ENCODE results near the gene RASSF1.
A peak's percentile ranks its signal among the peaks of the same experiment; 100 is the strongest.

Gene RASSF1

GRCh38 chr3:50355829-50356552 lies 15.4 kb upstream of the RASSF1 start:
- no peak for ATAC-seq
- Mint-ChIP-seq H3K27ac (peak overlapping the region; percentile 71), H3K4me3 (peak overlapping the region; percentile 96), H3K36me3 (peaks cover 68% of the 10 kb centered on the region), H3K4me1 (peaks cover 69% of the 10 kb centered on the region), H3K9me3 (no peaks in the 10 kb centered on the region)
- no peak for DNase-seq (ENCODE audit: low spot score in 2 of 2)

DNA sequence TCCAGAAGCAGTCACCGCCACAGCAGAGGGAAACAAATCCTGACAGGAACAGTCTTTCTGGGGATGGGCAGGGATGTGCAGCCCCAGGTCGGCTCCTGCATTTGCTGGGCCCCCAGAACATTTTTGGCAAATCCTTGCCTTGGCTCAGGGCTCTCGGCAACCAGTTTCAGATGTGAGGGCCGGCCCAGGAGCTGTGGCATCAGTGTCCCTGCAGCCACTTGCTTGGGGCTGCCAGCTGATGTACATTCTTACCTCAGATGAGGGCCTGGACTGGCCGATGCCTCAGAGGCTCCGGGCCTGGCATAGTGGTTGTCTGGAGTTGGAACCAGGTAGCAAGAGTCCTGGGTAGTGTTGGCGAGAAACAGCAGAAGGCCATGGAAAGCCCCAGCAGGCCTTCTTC lies 14.2 kb upstream of the RASSF1 start:
- ATAC-seq (no peak), DNase-seq (ENCODE audit: low spot score in 2 of 2) (no peak)
- H3K4me1 Mint-ChIP-seq, result peaks cover 74% of the 10 kb centered on the region
- no peak overlapping the region for H3K4me3 Mint-ChIP-seq
- H3K27ac Mint-ChIP-seq, result peak overlapping the region; percentile 71
- peaks cover 80% of the 10 kb centered on the region for H3K36me3 Mint-ChIP-seq
- H3K9me3 Mint-ChIP-seq, result no peaks in the 10 kb centered on the region

DNA sequence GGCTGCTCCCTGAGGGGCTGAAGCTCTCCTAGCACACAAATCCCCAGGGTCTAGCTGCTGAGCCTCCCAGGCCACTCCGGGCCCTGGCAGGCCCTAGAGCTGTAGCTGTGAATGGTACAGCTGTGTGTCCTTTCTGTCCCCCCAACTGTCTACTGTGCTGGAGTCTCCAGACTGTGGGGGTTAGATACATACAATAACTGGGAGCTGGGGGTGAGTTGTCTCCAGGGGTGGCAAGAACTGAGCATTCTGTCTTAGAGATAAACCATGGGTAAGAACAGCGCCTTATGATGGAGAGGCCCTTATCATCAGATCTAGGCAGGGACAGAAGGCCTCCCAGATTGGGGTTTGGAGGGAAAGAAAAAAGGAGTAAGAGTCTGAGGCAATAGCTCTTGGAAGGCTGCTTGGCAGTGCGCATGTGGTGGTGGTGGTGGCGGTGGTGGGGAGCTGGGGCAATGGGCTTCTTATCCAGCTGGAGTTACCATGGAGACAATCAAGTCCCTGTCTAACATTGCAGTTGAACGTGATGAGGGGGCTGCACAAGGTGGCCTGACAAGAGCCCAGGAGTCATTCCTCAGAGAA lies 13.6 kb upstream of the RASSF1 start:
- H3K9me3 Mint-ChIP-seq, result no peaks in the 10 kb centered on the region
- peak overlapping the region; percentile 2 for H3K27ac Mint-ChIP-seq
- peaks cover 73% of the 10 kb centered on the region for H3K4me1 Mint-ChIP-seq
- H3K36me3 Mint-ChIP-seq, result peaks cover 81% of the 10 kb centered on the region
- no peak overlapping the region for H3K4me3 Mint-ChIP-seq
- ATAC-seq (no peak), DNase-seq (ENCODE audit: low spot score in 2 of 2) (no peak)

DNA sequence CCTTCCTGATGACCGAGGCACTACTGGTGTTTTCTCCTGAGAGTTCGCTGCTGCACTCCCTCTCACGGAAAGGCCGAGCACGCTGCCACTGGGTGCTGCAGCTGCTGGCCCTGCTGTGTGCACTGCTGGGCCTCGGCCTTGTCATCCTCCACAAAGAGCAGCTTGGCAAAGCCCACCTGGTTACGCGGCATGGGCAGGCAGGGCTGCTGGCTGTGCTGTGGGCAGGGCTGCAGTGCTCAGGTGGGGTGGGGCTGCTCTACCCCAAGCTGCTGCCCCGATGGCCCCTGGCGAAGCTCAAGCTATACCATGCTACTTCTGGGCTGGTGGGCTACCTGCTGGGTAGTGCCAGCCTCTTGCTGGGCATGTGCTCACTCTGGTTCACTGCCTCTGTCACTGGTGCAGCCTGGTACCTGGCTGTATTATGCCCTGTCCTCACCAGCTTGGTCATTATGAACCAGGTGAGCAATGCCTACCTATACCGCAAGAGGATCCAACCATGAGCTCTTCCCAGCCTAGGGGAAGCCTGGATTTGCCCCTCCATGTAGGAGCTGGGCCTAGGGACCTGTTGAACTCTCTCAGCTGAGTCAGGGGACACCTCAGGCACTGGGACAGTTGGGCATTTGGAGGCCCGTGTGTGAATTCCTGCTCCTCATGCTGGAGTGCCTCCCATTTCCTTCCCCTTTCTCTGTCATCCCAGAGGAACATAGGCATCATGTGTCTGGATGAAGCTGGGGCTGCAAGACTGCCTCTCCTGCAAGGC lies 12.8 kb upstream of the RASSF1 start:
- peak overlapping the region; percentile 58 for H3K27ac Mint-ChIP-seq
- H3K36me3 Mint-ChIP-seq, result peaks cover 83% of the 10 kb centered on the region
- DNase-seq (ENCODE audit: low spot score in 2 of 2), result no peak
- H3K9me3 Mint-ChIP-seq, result no peaks in the 10 kb centered on the region
- peaks cover 76% of the 10 kb centered on the region for H3K4me1 Mint-ChIP-seq
- no peak for ATAC-seq
- no peak overlapping the region for H3K4me3 Mint-ChIP-seq

GRCh38 chr3:50352781-50353180 lies 12.1 kb upstream of the RASSF1 start:
- DNase-seq (ENCODE audit: low spot score in 2 of 2), result no peak
- H3K9me3 Mint-ChIP-seq, result no peaks in the 10 kb centered on the region
- H3K27ac Mint-ChIP-seq, result peak overlapping the region; percentile 58
- peaks cover 83% of the 10 kb centered on the region for H3K36me3 Mint-ChIP-seq
- H3K4me3 Mint-ChIP-seq, result no peak overlapping the region
- ATAC-seq, result no peak
- H3K4me1 Mint-ChIP-seq, result peaks cover 76% of the 10 kb centered on the region

GRCh38 chr3:50351323-50351697 lies 10.7 kb upstream of the RASSF1 start:
- Mint-ChIP-seq H3K36me3 (peaks cover 87% of the 10 kb centered on the region), H3K27ac (peak overlapping the region; percentile 98), H3K4me1 (peaks cover 72% of the 10 kb centered on the region)

GRCh38 chr3:50350527-50351322 lies 10.1 kb upstream of the RASSF1 start, which contains the start of the genes CYB561D2 and NPRL2:
TSS of gene CYB561D2 (plus strand) at chr3:50350862. CDS start at chr3:50351434, 572 bp downstream.
TSS of gene NPRL2 (minus strand) at chr3:50350775. CDS start at chr3:50350652, 123 bp downstream.
- H3K36me3 Mint-ChIP-seq, result peaks cover 87% of the 10 kb centered on the region
- peak within 1 kb of the TSS; percentile 98 for H3K27ac Mint-ChIP-seq
- H3K4me1 Mint-ChIP-seq, result peaks cover 72% of the 10 kb centered on the region
- H3K4me3 Mint-ChIP-seq, result peak within 1 kb of the TSS; percentile 99
- H3K9me3 Mint-ChIP-seq, result no peaks in the 10 kb centered on the region
- ATAC-seq (peak; percentile 92), DNase-seq (ENCODE audit: low spot score in 2 of 2) (peak; percentile 95 to 99)

More at GRCh38 chr3:50351323-50351697, 10.7 kb upstream of the RASSF1 start:
- peak; percentile 22 for ATAC-seq
- peak overlapping the region; percentile 99 for H3K4me3 Mint-ChIP-seq
- no peaks in the 10 kb centered on the region for H3K9me3 Mint-ChIP-seq
- DNase-seq (ENCODE audit: low spot score in 2 of 2), result no peak

GRCh38 chr3:50350213-50350526 lies 9.5 kb upstream of the RASSF1 start:
- Mint-ChIP-seq H3K4me1 (peaks cover 72% of the 10 kb centered on the region), H3K36me3 (peaks cover 87% of the 10 kb centered on the region)

DNA sequence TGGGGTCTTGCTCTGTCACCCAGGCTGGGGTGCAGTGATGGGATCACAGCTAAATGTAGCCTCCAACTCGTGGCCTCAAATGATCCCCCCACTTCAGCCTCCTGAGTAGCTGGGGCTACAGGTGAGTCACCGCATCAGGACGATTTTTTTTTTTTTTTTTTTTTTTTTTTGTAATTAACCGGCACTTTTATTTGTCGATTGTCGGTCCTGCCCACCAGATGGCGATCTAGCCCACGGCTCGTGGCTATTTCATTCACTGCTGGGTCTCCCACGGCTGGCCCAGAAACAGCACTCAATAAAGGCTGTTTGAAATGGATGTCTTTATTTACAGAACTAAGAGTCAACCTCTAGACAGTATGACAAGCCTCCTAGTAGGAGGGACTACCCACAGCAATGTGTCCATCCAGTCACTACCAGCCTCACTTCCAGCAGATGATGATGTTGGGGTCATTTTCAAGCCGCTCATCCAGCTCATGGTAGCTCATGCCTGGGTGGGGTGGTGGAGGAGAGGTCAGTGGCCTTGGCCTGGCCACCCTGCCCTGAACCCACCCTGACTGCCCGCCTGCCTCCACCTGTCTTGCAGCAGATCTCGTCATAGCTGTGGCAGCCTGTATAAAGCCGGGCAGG lies 6.7 kb upstream of the RASSF1 start:
- Mint-ChIP-seq H3K27ac (no peak overlapping the region), H3K4me1 (peaks cover 81% of the 10 kb centered on the region), H3K9me3 (no peaks in the 10 kb centered on the region), H3K36me3 (peaks cover 59% of the 10 kb centered on the region), H3K4me3 (no peak overlapping the region)
- ATAC-seq (peak; percentile 5), DNase-seq (ENCODE audit: low spot score in 2 of 2) (peak; percentile 51 to 80)

More at GRCh38 chr3:50350213-50350526, 9.5 kb upstream of the RASSF1 start:
- DNase-seq (ENCODE audit: low spot score in 2 of 2) (no peak), ATAC-seq (no peak)
- no peaks in the 10 kb centered on the region for H3K9me3 Mint-ChIP-seq
- peak overlapping the region; percentile 98 for H3K27ac Mint-ChIP-seq
- peak overlapping the region; percentile 99 for H3K4me3 Mint-ChIP-seq

DNA sequence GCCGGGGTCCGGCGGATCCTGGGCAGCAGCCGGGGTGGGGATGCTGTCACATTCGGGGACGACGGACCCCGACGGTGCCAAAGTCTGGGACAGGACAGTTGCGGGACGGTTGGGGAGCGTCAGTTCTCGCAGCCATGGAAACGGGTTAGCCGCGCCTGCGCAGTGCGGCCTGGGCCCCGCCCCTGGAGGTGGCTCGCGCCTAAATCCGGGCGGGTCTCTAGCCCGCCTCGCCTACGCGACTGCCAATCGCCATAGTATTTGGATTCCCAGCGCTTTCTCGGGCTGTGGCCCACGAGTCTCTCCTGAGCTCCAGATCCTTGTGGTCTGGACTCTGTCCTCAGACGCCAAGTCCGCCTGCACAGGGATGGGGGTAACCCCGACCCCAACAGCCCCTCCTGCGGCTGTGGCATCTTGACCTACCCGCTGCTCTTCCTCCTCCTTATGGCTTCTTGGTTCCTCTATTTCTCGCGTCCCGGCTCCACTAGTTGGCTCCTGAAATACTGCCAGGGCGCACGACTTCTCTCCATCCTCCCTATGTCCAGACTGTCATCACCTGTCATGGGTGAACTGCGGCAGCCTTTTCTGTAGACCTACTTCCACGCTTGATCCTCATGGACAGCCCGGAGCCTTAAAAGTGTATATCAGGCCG lies 5.1 kb upstream of the RASSF1 start, which contains the start of gene ZMYND10:
Gene ZMYND10, minus strand, starts transcription at position 147 of the 649 bp plus-strand sequence. CDS start 153 bp downstream, outside the sequence.
- peaks cover 76% of the 10 kb centered on the region for H3K4me1 Mint-ChIP-seq

DNA sequence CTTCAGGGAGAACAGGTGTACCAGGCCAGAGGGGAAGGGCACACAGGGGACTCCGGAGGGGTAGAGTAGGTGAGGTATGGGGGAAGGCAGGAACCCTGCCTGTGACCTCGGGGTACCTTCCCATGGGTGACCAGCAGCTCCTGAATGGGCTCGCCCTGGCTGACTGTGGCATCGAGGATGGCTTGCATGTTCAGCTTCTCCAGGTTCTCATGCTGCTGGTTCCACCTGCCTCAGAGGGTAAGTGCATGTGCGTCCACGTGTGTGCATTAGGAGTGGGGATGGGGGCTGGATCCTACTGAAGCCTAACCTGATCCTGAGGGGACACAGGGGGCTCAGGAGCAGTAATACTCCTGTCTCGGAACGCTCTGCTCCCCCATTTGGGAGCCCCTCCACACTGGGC lies 4.4 kb upstream of the RASSF1 start:
- peaks cover 42% of the 10 kb centered on the region for H3K36me3 Mint-ChIP-seq
- no peak overlapping the region for H3K27ac Mint-ChIP-seq
- no peaks in the 10 kb centered on the region for H3K9me3 Mint-ChIP-seq
- H3K4me1 Mint-ChIP-seq, result peaks cover 70% of the 10 kb centered on the region
- peak overlapping the region; percentile 68 for H3K4me3 Mint-ChIP-seq
- ATAC-seq (no peak), DNase-seq (ENCODE audit: low spot score in 2 of 2) (peak in 1 of 2 donors; percentile 58)

More for the DNA sequence above, 5.1 kb upstream of the RASSF1 start, which contains the start of gene ZMYND10:
- Mint-ChIP-seq H3K27ac (no peak within 1 kb of the TSS), H3K36me3 (peaks cover 48% of the 10 kb centered on the region), H3K9me3 (no peaks in the 10 kb centered on the region), H3K4me3 (peak within 1 kb of the TSS; percentile 68)
- DNase-seq (ENCODE audit: low spot score in 2 of 2) (peak; percentile 64 to 84), ATAC-seq (peak; percentile 8)

GRCh38 chr3:50342813-50343633 lies 2.4 kb upstream of the RASSF1 start:
- ATAC-seq (no peak), DNase-seq (ENCODE audit: low spot score in 2 of 2) (no peak)
- no peak overlapping the region for H3K4me3 Mint-ChIP-seq
- H3K27ac Mint-ChIP-seq, result peak overlapping the region; percentile 52
- H3K36me3 Mint-ChIP-seq, result peaks cover 42% of the 10 kb centered on the region
- H3K9me3 Mint-ChIP-seq, result no peaks in the 10 kb centered on the region
- H3K4me1 Mint-ChIP-seq, result peaks cover 67% of the 10 kb centered on the region

DNA sequence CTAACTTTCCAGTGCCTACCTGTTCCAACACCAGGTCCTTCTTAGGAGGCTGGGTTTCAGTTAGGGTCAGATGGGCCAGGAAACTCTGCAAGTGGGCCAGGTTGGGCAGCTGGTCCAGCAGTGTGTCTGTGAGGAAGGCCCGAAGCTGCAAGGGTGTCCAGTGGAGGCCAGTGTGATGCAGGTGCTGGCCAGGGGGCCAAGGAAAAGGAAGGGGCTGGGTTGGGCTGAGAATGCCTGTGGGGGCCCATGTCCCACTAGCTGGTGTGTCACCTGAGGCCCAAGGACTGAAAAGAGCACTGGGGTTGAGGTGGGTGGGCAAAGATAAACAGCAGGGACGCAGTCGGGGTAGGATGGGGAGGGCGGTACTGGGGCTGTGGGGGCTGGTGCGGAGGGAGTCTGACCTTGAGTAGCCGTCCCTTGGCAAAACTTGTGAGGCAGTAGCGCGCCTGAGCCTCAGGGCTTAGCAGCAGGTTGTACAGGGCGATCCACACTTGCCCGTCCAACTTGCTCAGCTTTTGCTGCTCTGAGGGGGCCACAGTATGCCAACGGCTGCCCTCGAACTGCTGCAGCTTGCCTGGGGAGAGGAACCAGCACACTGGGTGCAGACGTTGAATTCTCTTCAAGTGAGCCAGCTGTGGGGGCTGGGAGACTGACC lies 1.5 kb upstream of the RASSF1 start:
- ATAC-seq, result no peak
- no peaks in the 10 kb centered on the region for H3K9me3 Mint-ChIP-seq
- H3K36me3 Mint-ChIP-seq, result peaks cover 42% of the 10 kb centered on the region
- H3K27ac Mint-ChIP-seq, result peak overlapping the region; percentile 50
- H3K4me3 Mint-ChIP-seq, result peak overlapping the region; percentile 93
- H3K4me1 Mint-ChIP-seq, result peaks cover 63% of the 10 kb centered on the region
- no peak for DNase-seq (ENCODE audit: low spot score in 2 of 2)

Measured in stimulated activated effector memory CD8-positive, alpha-beta T cell treated with anti-CD3 and anti-CD28 coated beads, Interleukin-12 subunit alpha, Interleukin-12 subunit beta, amount 100 ng/mL, for 72 hours (primary cell).